Measurements from ENCODE around the gene COL19A1. TPM values are rescaled to one million over a fixed set of nuclear protein-coding genes. Genes with fewer than 3 reads are reported as not detected.

COL19A1 gene
- total RNA-seq, 1 donor from 2014 or later, result under 0.01 TPM

GRCh38 chr6:70028246-70028645 is 161.9 kb downstream of the COL19A1 start:
- DNase-seq (ENCODE audit: low read depth), result no peak
- TF ChIP-seq, protein P1, sequence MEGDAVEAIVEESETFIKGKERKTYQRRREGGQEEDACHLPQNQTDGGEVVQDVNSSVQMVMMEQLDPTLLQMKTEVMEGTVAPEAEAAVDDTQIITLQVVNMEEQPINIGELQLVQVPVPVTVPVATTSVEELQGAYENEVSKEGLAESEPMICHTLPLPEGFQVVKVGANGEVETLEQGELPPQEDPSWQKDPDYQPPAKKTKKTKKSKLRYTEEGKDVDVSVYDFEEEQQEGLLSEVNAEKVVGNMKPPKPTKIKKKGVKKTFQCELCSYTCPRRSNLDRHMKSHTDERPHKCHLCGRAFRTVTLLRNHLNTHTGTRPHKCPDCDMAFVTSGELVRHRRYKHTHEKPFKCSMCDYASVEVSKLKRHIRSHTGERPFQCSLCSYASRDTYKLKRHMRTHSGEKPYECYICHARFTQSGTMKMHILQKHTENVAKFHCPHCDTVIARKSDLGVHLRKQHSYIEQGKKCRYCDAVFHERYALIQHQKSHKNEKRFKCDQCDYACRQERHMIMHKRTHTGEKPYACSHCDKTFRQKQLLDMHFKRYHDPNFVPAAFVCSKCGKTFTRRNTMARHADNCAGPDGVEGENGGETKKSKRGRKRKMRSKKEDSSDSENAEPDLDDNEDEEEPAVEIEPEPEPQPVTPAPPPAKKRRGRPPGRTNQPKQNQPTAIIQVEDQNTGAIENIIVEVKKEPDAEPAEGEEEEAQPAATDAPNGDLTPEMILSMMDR (conservative IDR thresholded peaks at IDR 0.05; ENCODE audit: low read depth, low read length), result no peak
- no peak overlapping the region for H3K4me3 ChIP-seq (ENCODE audit: low read depth, low read length)

DNA sequence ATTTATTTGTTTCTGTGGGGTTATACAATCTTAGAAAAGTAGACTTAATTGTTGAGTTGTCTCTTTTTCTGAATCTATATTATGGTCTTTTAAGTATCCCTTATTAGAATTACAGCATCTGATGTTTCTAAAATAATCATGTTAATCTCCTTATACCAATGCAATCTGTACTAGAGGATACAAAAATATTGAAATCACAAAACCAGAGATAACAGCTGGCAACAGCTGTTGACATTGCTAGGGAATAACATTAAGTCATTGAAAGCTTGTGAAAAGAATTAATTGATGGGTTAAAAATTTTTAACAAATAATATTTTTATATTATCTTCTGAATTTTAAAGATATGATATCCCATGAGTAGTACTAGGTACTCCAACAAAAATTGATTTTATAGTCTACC is 162.6 kb downstream of the COL19A1 start:
- no peak overlapping the region for H3K4me3 ChIP-seq (ENCODE audit: low read depth, low read length)
- TF ChIP-seq, protein P1 (conservative IDR thresholded peaks at IDR 0.05; ENCODE audit: low read depth, low read length), result no peak

DNA sequence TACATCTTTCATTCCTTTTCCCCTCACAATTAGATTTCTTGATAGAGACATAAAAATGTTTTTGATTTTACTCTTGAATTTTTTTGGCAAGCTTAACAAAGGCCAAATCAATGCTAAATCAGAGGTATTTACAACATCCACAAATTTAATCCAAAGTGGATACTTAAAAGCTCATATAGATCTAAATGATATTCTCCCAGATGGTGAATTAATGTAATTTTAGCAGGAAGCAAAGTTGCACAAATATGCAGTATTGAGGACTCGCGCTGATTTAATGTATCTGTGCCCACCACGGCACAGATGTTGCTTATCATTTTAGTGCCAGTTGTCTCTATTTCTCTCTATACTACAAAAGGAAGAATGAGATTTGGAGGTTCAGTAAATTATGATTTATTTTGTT is 167.4 kb downstream of the COL19A1 start:
- no peak for DNase-seq (ENCODE audit: low read depth)

More for the DNA sequence above, 162.6 kb downstream of the COL19A1 start:
- no peak for DNase-seq (ENCODE audit: low read depth)

GRCh38 chr6:70037445-70037844 is 171.1 kb downstream of the COL19A1 start:
- TF ChIP-seq, protein P1 (conservative IDR thresholded peaks at IDR 0.05; ENCODE audit: low read depth, low read length), result no peak
- H3K4me3 ChIP-seq (ENCODE audit: low read depth, low read length), result no peak overlapping the region
- no peak for DNase-seq (ENCODE audit: low read depth)

More for the DNA sequence above, 167.4 kb downstream of the COL19A1 start:
- no peak overlapping the region for H3K4me3 ChIP-seq (ENCODE audit: low read depth, low read length)
- TF ChIP-seq, protein P1 (conservative IDR thresholded peaks at IDR 0.05; ENCODE audit: low read depth, low read length), result no peak

GRCh38 chr6:70040766-70041165 is 174.4 kb downstream of the COL19A1 start:
- H3K4me3 ChIP-seq (ENCODE audit: low read depth, low read length), result no peak overlapping the region
- no peak for DNase-seq (ENCODE audit: low read depth)
- TF ChIP-seq, protein P1 (conservative IDR thresholded peaks at IDR 0.05; ENCODE audit: low read depth, low read length), result no peak

GRCh38 chr6:70041411-70041810 is 175.1 kb downstream of the COL19A1 start:
- TF ChIP-seq, protein P1 (conservative IDR thresholded peaks at IDR 0.05; ENCODE audit: low read depth, low read length), result no peak
- no peak for DNase-seq (ENCODE audit: low read depth)
- H3K4me3 ChIP-seq (ENCODE audit: low read depth, low read length), result no peak overlapping the region

- TF ChIP-seq, protein P1 (conservative IDR thresholded peaks at IDR 0.05; ENCODE audit: low read depth, low read length), result no peak
- no peak overlapping the region for H3K4me3 ChIP-seq (ENCODE audit: low read depth, low read length)
- no peak for DNase-seq (ENCODE audit: low read depth)
These were observed 179.1 kb downstream of the COL19A1 start for GRCh38 chr6:70045413-70045812.
